ENCODE data around the gene METTL8.

DNA sequence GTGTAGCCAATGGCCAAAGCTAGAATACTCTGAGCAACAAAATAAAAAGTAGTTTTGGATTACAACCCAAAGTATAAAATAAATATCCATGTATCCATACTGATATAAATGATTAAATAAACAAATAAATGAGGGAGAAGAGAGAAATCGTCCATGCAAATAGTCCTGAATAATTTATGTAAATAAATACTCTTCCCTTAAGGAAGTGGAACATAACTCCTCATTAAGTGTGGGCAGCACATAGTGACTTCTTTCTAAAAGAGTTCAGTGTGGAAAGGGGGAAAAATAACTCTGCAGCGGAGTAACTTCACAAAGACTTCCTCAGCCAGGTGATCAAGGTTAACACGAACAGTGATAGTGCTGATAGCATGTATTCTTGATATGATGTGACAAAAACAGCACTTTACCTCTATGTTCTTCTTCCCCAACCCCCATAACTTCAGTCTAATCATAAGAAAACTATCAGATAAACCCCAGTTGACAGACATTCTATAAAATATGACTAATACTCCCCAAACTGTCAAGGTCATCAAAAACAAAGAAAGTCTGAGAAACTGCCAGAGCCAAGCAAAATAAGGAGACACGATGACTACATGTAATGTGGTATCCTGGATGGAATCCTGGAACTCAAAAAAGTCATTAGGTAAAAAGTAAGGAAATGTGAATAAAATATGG lies 30.7 kb downstream of the METTL8 start:
- TF ChIP-seq, protein P1, sequence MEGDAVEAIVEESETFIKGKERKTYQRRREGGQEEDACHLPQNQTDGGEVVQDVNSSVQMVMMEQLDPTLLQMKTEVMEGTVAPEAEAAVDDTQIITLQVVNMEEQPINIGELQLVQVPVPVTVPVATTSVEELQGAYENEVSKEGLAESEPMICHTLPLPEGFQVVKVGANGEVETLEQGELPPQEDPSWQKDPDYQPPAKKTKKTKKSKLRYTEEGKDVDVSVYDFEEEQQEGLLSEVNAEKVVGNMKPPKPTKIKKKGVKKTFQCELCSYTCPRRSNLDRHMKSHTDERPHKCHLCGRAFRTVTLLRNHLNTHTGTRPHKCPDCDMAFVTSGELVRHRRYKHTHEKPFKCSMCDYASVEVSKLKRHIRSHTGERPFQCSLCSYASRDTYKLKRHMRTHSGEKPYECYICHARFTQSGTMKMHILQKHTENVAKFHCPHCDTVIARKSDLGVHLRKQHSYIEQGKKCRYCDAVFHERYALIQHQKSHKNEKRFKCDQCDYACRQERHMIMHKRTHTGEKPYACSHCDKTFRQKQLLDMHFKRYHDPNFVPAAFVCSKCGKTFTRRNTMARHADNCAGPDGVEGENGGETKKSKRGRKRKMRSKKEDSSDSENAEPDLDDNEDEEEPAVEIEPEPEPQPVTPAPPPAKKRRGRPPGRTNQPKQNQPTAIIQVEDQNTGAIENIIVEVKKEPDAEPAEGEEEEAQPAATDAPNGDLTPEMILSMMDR (IDR thresholded peaks at IDR 0.05), result no peak
- TF ChIP-seq POLR2AphosphoS5 (IDR thresholded peaks at IDR 0.05; ENCODE audit: low read depth, low read length) (no peak), SIN3A (IDR thresholded peaks at IDR 0.05; ENCODE audit: borderline replicate concordance, insufficient read depth, low read depth, low read length) (no peak)
